Heart left ventricle (tissue), 13 donors: ENCODE results near the gene TSPAN32.

Source experiments
- CTCF ChIP-seq, 12 donors: fragments of 200-600 bp; sonication (generic) in 4 of 12; IDR thresholded peaks; one replicate each; pipeline versions ENCODE4 v1.5.0 to v1.8.0; 2018 to 2022; ENCODE audit warnings: antibody characterized with exemption in 12 of 12, mild to moderate bottlenecking in 5 of 12
- POLR2A ChIP-seq, 2 donors: fragments of 450-650 bp; IDR thresholded peaks; one replicate each; pipeline ENCODE4 v1.6.1; 2017; ENCODE audit warnings: antibody characterized with exemption in 2 of 2, mild to moderate bottlenecking in 2 of 2, moderate library complexity in 2 of 2
- donor health status: ischemic (EF 13 %, LVEDD 7.1; RV severe dilation, severe dysfunction).
- donor health status: DM: no; HTN: yes; CAD: no.
- donor health status: DM: no; HTN: no; CAD: no.
- donor health status: ischemic (EF 25% LVEDD 6.9; RV normal size, moderate dysfunction).
- donor health status: ischemic (EF 25% LVEDD 5.7; RV mildly dilated, moderate dysfunction).
- donor health status: ischemic (EF 35%, LVEDD 5.7; RV mildly dilated, moderate dysfunction).
- donor health status: nonischemic (EF 11% LVEDD 7.7; RV severe dilation, severe dysfunction).
- donor health status: DM: yes; HTN: yes; CAD: no.
- donor health status: PGD.
- donor health status: ischemic (EF 29% LVEDD 5.4; RV normal size, mild dysfunction).
- donor health status: nonischemic (EF 23%, LVEDD 6.1; RV moderate dilation, normal function).

GRCh38 chr11:2296913-2297622, 4.7 kb upstream of the TSPAN32 start:
- TF ChIP-seq CTCF (IDR thresholded peaks at IDR 0.05) (no peak), POLR2A (IDR thresholded peaks at IDR 0.05) (no peak)
